ENCODE measurements around the gene ZNF649.

Gene ZNF649

DNA sequence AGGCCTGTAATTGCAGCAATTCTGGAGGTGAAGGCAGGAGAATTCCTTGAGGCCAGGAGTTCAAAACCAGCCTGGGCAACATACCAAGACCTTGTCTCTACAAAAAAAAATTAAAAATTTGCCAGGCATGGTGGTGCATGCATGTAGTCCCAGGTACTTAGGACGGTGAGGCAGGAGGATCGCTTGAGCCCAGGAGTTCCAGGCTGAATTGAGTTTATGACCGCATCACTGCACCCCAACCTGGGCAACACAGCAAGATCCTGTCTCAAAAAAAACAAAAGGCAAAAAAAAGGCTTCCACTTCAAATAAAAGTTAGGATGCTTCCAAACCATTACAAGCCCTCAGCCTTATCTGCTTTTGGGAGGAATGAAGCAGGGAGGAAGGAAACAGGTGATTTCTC is 22.3 kb downstream of the ZNF649 start:
- Histone ChIP-seq H3K9me2 (replicated peaks; ENCODE audit: insufficient read depth, low read length) (no peaks in the 10 kb centered on the region), H4K20me1 (ENCODE audit: low read depth, low read length) (no peaks in the 10 kb centered on the region), H3K36me3 (ENCODE audit: low read length) (no peaks in the 10 kb centered on the region)

DNA sequence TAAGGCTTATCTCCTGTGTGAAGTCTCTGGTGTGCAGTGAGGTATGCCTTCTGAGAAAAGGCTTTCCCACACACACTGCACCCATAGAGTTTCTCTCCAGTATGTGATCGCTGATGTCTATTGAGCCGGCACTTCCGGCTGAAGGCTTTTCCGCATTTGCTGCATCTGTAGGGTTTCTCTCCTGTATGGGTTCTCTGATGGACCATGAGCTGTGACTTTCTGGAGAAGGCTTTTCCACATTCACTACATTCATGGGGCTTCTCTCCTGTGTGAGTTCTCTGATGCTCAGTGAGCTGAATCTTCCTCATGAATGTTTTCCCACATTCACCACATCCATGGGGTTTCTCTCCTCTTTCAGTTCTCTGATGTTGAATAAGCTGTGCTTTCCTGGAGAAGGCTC is 31.7 kb downstream of the ZNF649 start:
- Histone ChIP-seq H3K9ac (ENCODE audit: low read length) (no peak overlapping the region), H3K27ac (ENCODE audit: low read depth, low read length) (no peak overlapping the region), H4K20me1 (ENCODE audit: low read depth, low read length) (no peaks in the 10 kb centered on the region), H3K4me2 (ENCODE audit: low read depth, low read length, poor library complexity, severe bottlenecking) (no peak overlapping the region), H2AFZ (ENCODE audit: low read depth, low read length, severe bottlenecking) (no peak overlapping the region), H3K79me2 (ENCODE audit: insufficient read depth, low read length) (no peaks in the 10 kb centered on the region), H3K27me3 (ENCODE audit: low read length) (no peaks in the 10 kb centered on the region), H3K36me3 (ENCODE audit: low read length) (no peaks in the 10 kb centered on the region), H3K9me2 (replicated peaks; ENCODE audit: insufficient read depth, low read length) (no peaks in the 10 kb centered on the region), H3K4me3 (ENCODE audit: insufficient read depth, low read length, poor library complexity, severe bottlenecking) (no peak overlapping the region), H3K9me3 (ENCODE audit: insufficient read depth, low read length) (peaks cover 24% of the 10 kb centered on the region; the same call in 1 of the 2 replicates), H3F3A (ENCODE audit: insufficient read depth) (no peaks in the 10 kb centered on the region)
- TF ChIP-seq, protein P1, sequence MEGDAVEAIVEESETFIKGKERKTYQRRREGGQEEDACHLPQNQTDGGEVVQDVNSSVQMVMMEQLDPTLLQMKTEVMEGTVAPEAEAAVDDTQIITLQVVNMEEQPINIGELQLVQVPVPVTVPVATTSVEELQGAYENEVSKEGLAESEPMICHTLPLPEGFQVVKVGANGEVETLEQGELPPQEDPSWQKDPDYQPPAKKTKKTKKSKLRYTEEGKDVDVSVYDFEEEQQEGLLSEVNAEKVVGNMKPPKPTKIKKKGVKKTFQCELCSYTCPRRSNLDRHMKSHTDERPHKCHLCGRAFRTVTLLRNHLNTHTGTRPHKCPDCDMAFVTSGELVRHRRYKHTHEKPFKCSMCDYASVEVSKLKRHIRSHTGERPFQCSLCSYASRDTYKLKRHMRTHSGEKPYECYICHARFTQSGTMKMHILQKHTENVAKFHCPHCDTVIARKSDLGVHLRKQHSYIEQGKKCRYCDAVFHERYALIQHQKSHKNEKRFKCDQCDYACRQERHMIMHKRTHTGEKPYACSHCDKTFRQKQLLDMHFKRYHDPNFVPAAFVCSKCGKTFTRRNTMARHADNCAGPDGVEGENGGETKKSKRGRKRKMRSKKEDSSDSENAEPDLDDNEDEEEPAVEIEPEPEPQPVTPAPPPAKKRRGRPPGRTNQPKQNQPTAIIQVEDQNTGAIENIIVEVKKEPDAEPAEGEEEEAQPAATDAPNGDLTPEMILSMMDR (IDR thresholded peaks at IDR 0.05; ENCODE audit: insufficient read depth, low read length, poor library complexity, severe bottlenecking): no peak
- no peak for TF ChIP-seq EZH2phosphoT487 (conservative IDR thresholded peaks at IDR 0.05; ENCODE audit: low read length)

More for the DNA sequence above, 22.3 kb downstream of the ZNF649 start:
- Histone ChIP-seq H3K4me2 (ENCODE audit: low read depth, low read length, poor library complexity, severe bottlenecking) (no peak overlapping the region), H3F3A (ENCODE audit: insufficient read depth) (no peaks in the 10 kb centered on the region), H3K79me2 (ENCODE audit: insufficient read depth, low read length) (no peaks in the 10 kb centered on the region), H3K4me3 (ENCODE audit: insufficient read depth, low read length, poor library complexity, severe bottlenecking) (no peak overlapping the region), H3K27ac (ENCODE audit: low read depth, low read length) (no peak overlapping the region), H3K9ac (ENCODE audit: low read length) (no peak overlapping the region), H2AFZ (ENCODE audit: low read depth, low read length, severe bottlenecking) (no peak overlapping the region), H3K9me3 (ENCODE audit: insufficient read depth, low read length) (peaks cover 4% of the 10 kb centered on the region; the same call in 1 of the 2 replicates), H3K27me3 (ENCODE audit: low read length) (no peaks in the 10 kb centered on the region)
- TF ChIP-seq EZH2phosphoT487 (conservative IDR thresholded peaks at IDR 0.05; ENCODE audit: low read length): no peak
- TF ChIP-seq, protein P1 (IDR thresholded peaks at IDR 0.05; ENCODE audit: insufficient read depth, low read length, poor library complexity, severe bottlenecking): no peak

DNA sequence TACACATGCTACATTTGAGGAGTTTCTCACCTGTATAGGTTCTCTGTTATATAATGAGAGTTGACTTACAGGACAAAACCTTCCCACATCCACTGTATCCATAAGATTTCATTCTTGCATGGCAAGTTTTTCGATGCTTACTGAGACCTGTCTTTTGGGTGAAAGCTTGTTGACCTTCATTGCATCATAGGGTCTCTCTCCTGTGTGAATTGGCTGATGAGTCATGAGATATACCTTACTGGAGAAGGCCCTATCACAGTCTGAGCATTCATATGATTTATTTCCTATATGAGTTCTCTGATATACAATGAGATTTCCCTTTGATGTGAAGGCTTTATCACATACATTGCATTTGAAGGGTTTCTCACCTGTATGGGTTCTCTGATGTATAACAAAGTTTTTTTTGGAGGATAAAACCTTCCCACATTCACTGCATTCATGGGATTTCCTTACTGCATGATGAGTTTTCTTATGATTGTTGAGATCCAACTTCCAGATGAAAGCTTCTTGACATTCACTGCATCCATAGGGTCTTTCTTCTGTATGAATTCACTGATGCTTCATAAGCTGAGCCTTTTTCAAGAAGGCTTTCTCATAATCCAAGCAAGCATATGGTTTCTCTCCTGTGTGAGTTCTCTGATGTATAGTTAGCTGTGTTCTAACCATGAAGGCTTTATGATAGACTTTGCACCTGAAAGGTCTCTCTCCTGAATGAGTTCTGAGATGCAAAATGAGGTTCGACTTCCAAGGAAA is 42.8 kb downstream of the ZNF649 start:
- Histone ChIP-seq H2AFZ (ENCODE audit: low read depth, low read length, severe bottlenecking) (no peak overlapping the region), H3F3A (ENCODE audit: insufficient read depth) (no peaks in the 10 kb centered on the region), H3K4me2 (ENCODE audit: low read depth, low read length, poor library complexity, severe bottlenecking) (no peak overlapping the region), H4K20me1 (ENCODE audit: low read depth, low read length) (no peaks in the 10 kb centered on the region), H3K9me2 (replicated peaks; ENCODE audit: insufficient read depth, low read length) (no peaks in the 10 kb centered on the region), H3K27me3 (ENCODE audit: low read length) (no peaks in the 10 kb centered on the region), H3K36me3 (ENCODE audit: low read length) (no peaks in the 10 kb centered on the region; the same call in 1 of the 2 replicates), H3K27ac (ENCODE audit: low read depth, low read length) (no peak overlapping the region), H3K9me3 (ENCODE audit: insufficient read depth, low read length) (peaks cover 37% of the 10 kb centered on the region), H3K4me3 (ENCODE audit: insufficient read depth, low read length, poor library complexity, severe bottlenecking) (no peak overlapping the region), H3K9ac (ENCODE audit: low read length) (no peak overlapping the region), H3K79me2 (ENCODE audit: insufficient read depth, low read length) (no peaks in the 10 kb centered on the region)
- TF ChIP-seq, protein P1 (IDR thresholded peaks at IDR 0.05; ENCODE audit: insufficient read depth, low read length, poor library complexity, severe bottlenecking): no peak
- TF ChIP-seq EZH2phosphoT487 (conservative IDR thresholded peaks at IDR 0.05; ENCODE audit: low read length): no peak

Data from SU-DHL-6 (cell line).